Measurements from ENCODE around the gene KRTAP16-1. TPM values are rescaled to one million over a fixed set of nuclear protein-coding genes. Genes with fewer than 3 reads are reported as not detected.
"Not testable (repeated sequence)": the region's sequence is repeated elsewhere in the genome, so short reads cannot be mapped to it uniquely, and the experiment has no call there.

Gene KRTAP16-1
- not detected for polyA plus RNA-seq (2013, experiment 1 of 2; ENCODE audit: insufficient read length)
- not detected for polyA plus RNA-seq (2013, experiment 2 of 2; ENCODE audit: insufficient read length)

GRCh38 chr17:41308918-41309359 is at the start of gene KRTAP16-1:
KRTAP16-1 (minus strand) TSS chr17:41309309; CDS start chr17:41309253, 56 bp downstream.
- no peak for DNase-seq

- no peak for DNase-seq
Observed at GRCh38 chr17:41354536-41354935, 45.4 kb upstream of the KRTAP16-1 start.

- no peak for DNase-seq
Observed at GRCh38 chr17:41352597-41353366, 43.7 kb upstream of the KRTAP16-1 start.

GRCh38 chr17:41351177-41351576 is 42.1 kb upstream of the KRTAP16-1 start:
- DNase-seq = no peak

GRCh38 chr17:41350381-41350878 is 41.3 kb upstream of the KRTAP16-1 start, which contains the start of gene KRT33A:
KRT33A (minus strand) TSS chr17:41350828; CDS start chr17:41350767, 61 bp downstream.
- DNase-seq = not testable (repeated sequence)

GRCh38 chr17:41347869-41348760 is 39.0 kb upstream of the KRTAP16-1 start:
- DNase-seq = no peak

GRCh38 chr17:41346421-41346820 is 37.3 kb upstream of the KRTAP16-1 start:
- DNase-seq = not testable (repeated sequence)

- DNase-seq = no peak
Observed at GRCh38 chr17:41345992-41346391, 36.9 kb upstream of the KRTAP16-1 start.

- DNase-seq = no peak
Observed at GRCh38 chr17:41343029-41343428, 33.9 kb upstream of the KRTAP16-1 start.

- DNase-seq = no peak
Observed at GRCh38 chr17:41340934-41341861, 32.1 kb upstream of the KRTAP16-1 start.

- no peak for DNase-seq
Observed at GRCh38 chr17:41340494-41340893, 31.4 kb upstream of the KRTAP16-1 start.

GRCh38 chr17:41339571-41340172 is 30.6 kb upstream of the KRTAP16-1 start:
- DNase-seq = no peak

GRCh38 chr17:41338961-41339485 is 29.9 kb upstream of the KRTAP16-1 start:
- no peak for DNase-seq

GRCh38 chr17:41335747-41336146 is 26.6 kb upstream of the KRTAP16-1 start:
- DNase-seq = no peak

- no peak for DNase-seq
Observed at GRCh38 chr17:41334385-41335305, 25.5 kb upstream of the KRTAP16-1 start.

- DNase-seq = no peak
Observed at GRCh38 chr17:41333836-41334235, 24.7 kb upstream of the KRTAP16-1 start.

- DNase-seq = no peak
Observed at GRCh38 chr17:41333098-41333497, 24.0 kb upstream of the KRTAP16-1 start.

- no peak for DNase-seq
Observed at GRCh38 chr17:41332239-41332638, 23.1 kb upstream of the KRTAP16-1 start.

- no peak for DNase-seq
Observed at GRCh38 chr17:41331606-41332005, 22.5 kb upstream of the KRTAP16-1 start.
